Astrocyte (in vitro differentiated cells and primary cell): ENCODE results near the gene CYP4F3.

Source experiments
- EZH2 ChIP-seq: IDR thresholded peaks from 2 replicates; pipeline ENCODE4 v1.6.1; 2012; ENCODE audit warnings: mild to moderate bottlenecking, low read length, inconsistent platforms; ENCODE audit not compliant: insufficient read depth
- TF ChIP-seq, protein P1 (sequence below): IDR thresholded peaks from 2 replicates; pipeline ENCODE4 v1.5.1; 2011; ENCODE audit warnings: low read depth, mild to moderate bottlenecking, inconsistent platforms, low read length, moderate library complexity; ENCODE audit not compliant: insufficient read depth

DNA sequence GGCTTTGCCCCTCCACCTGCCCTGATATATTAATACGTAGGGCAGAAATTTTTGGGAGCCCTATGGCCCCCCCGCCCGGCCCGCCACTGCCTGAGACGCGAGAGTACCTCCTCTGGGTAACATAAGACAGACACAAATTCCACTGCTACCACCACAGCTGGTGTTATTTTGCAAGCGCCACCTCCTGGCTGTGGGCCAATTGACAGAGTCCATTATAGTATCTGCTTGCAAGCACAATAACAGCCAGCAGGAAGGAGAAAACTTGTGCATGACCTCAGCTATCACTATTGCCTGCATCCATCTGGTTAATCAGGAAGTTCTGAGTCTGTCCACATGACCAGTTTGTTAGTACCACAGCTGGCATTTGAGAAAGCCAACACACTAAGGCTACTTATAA lies 61.8 kb downstream of the CYP4F3 start:
- TF ChIP-seq, protein P1, sequence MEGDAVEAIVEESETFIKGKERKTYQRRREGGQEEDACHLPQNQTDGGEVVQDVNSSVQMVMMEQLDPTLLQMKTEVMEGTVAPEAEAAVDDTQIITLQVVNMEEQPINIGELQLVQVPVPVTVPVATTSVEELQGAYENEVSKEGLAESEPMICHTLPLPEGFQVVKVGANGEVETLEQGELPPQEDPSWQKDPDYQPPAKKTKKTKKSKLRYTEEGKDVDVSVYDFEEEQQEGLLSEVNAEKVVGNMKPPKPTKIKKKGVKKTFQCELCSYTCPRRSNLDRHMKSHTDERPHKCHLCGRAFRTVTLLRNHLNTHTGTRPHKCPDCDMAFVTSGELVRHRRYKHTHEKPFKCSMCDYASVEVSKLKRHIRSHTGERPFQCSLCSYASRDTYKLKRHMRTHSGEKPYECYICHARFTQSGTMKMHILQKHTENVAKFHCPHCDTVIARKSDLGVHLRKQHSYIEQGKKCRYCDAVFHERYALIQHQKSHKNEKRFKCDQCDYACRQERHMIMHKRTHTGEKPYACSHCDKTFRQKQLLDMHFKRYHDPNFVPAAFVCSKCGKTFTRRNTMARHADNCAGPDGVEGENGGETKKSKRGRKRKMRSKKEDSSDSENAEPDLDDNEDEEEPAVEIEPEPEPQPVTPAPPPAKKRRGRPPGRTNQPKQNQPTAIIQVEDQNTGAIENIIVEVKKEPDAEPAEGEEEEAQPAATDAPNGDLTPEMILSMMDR: no peak
- no peak for TF ChIP-seq EZH2
